CD4-positive, alpha-beta T cell treated with Interleukin-10 for 1 hour (primary cell): ENCODE data around the gene MYO5B.
A peak's percentile ranks its signal among the peaks of the same experiment; 100 is the strongest.

ENCODE experiments used
- DNase-seq: peaks from one replicate; pipeline ENCODE4 v3.0.0-alpha.2; 2020

The MYO5B gene

GRCh38 chr18:49961271-49961670, 233.7 kb downstream of the MYO5B start:
- no peak for DNase-seq

GRCh38 chr18:49960376-49960775, 234.6 kb downstream of the MYO5B start:
- no peak for DNase-seq

GRCh38 chr18:49959176-49959575, 235.8 kb downstream of the MYO5B start:
- DNase-seq = no peak

- no peak for DNase-seq
Observed at GRCh38 chr18:49955263-49955662, 239.7 kb downstream of the MYO5B start.

- no peak for DNase-seq
Observed at GRCh38 chr18:49953391-49953790, 241.6 kb downstream of the MYO5B start.

DNA sequence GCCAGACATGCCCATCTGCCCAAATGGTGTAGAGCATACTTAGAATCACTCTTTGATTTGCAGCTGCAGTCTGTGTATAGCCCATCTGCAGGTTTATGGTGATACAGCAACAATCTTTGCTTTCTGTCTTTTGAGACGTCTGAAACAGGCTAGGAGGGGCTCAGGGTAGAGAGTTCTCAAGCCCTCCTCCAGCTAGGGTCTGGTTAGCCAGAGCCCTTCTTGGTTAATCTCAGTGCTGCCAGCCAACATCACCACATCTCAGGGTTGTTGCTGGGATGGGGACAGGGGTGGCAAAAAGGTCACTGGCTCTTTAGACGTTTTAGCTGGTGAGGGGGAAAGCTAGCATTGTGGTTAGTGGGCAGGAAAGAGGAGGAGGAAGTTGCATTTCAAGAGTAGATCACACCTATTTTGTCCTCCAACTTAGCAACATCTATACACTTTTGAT, 245.0 kb downstream of the MYO5B start:
- DNase-seq = peak; percentile 14

DNA sequence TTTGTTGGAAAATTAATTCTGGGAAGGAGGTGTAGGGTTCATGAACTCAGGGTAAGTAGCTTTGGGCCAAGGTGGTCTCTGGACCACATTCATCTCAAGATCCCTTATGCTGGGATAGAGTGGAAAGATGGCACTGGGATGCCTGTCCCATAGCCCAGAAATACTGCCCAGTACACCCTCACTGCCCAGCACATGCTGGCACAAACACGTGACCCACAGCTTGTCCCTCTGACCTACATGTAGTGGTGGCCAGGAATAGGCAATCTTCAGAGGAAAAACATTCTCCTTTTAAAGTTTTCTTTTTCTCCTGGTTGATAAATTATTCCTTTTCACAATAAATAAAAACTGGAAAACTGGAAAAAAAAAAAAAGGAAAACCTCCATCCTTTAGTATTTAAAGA, 246.0 kb downstream of the MYO5B start:
- no peak for DNase-seq

DNA sequence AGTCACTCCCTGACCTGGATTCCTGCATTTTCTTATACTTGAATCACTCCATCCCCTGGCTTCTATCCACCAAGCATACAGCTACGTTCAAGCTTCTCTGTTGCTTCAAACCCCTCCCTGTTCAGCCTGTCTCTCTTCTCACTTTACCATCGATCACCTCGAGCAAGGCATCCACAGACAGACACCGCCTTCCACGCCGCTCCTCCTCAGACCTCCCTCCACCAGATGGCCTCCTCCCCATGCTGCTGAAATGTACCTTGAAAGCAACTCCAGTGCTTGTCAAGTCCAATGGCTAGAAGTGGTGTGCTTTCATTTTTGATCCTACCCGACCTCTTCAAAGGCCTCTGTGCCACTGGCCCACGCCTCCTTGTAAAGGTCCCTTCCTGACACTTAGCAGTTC, 250.3 kb downstream of the MYO5B start:
- DNase-seq = peak; percentile 18

DNA sequence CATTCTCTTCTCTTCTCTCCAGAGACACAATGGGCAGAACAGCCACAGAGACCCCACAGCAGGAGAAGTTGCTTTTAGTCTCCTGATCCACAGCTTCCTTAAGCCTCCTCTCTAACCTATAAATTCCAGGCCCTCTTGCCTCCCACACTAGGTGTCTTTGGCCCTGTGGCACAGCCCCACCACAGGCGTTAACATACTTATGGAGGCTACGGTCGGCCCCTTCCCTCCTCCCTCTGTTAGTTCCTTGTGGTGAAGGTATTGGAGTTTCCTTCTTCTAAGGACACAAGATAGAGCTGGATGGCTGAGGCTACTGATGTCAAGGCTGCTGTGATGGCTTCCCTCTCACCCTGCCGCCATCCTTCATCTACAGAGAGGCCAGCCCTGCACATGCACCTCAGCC, 258.1 kb downstream of the MYO5B start:
- DNase-seq = no peak

GRCh38 chr18:49935215-49935614, 259.7 kb downstream of the MYO5B start:
- DNase-seq = no peak

DNA sequence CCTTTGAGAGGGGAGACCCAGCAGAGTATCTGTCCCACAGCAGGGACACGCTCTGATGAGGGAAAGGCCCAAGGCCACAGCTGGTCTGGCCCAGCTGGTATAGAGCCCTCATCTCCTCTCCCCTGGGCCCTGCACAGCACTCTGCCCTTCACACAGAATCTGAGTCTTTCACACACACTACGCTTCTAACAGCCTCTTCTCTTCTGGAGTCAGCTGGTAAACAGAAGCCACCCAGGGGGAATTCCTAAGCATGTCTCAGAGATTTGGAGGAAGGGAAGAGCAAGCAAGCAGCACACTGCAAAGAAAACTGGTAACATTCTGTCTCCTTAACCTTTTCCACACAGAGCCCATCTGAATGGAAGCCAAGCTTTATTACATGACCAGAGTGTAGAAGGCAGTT, 260.5 kb downstream of the MYO5B start:
- DNase-seq = no peak

DNA sequence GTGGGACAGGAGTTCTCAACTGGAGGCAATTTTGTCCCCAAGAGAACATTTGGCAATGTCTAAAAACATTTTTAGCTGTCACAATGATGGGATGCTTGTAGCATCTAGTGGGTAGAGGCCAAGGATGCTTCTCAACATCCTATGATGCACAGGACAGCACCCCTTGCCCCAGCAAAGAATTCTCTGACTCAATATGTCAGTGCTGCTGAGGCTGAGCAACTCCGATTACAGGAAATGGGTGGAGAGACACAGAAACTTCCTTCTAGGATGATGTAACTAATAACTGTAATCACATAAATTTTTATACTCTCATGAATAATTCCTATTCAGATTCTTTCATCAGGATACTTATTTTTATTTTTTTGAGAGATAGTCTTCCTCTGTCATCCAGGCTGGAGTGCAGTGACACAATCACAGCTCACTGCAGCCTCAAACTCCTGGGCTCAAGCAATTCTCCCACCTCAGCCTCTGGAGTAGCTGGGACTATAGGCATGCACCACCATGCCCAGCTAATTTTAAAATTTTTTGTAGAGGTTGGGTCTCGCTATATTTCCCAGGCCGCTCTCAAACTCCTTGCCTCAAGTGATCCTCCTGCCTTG, 261.3 kb downstream of the MYO5B start:
- DNase-seq = no peak

- no peak for DNase-seq
Observed at GRCh38 chr18:49931760-49932159, 263.2 kb downstream of the MYO5B start.

- no peak for DNase-seq
Observed at GRCh38 chr18:49931179-49931578, 263.8 kb downstream of the MYO5B start.

DNA sequence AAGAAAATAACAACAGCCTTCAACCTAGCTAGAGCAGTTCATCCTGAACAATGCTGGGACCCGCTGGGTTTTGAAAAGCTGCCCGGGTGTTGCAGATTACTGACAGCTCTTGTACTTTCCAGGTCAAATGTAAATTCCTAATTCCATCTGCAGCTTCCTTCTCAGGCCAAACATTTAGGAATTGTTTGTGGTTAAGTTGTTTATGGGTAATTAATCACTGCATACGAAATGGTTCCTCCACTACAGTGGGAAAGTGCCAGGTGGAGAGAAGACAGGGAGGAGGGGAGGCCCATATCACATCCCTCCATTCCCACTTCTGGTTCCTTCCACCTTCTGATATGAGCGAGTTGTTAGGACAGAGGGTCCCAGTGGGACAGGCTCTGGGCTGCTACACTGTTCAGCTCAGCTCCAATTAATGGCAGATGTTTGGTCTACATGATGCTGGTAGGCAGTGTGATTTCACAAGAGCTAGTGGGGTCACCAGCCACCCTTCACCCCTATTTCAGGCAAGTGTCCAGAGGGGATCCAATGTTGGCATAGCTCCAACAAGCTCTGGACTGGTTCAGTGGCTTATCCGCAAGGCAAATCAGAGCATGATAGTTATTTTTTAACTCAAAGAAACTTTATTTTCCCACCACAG, 268.7 kb downstream of the MYO5B start:
- no peak for DNase-seq

- no peak for DNase-seq
Observed at GRCh38 chr18:49924293-49924983, 270.5 kb downstream of the MYO5B start.

- no peak for DNase-seq
Observed at GRCh38 chr18:49922228-49922627, 272.7 kb downstream of the MYO5B start.

DNA sequence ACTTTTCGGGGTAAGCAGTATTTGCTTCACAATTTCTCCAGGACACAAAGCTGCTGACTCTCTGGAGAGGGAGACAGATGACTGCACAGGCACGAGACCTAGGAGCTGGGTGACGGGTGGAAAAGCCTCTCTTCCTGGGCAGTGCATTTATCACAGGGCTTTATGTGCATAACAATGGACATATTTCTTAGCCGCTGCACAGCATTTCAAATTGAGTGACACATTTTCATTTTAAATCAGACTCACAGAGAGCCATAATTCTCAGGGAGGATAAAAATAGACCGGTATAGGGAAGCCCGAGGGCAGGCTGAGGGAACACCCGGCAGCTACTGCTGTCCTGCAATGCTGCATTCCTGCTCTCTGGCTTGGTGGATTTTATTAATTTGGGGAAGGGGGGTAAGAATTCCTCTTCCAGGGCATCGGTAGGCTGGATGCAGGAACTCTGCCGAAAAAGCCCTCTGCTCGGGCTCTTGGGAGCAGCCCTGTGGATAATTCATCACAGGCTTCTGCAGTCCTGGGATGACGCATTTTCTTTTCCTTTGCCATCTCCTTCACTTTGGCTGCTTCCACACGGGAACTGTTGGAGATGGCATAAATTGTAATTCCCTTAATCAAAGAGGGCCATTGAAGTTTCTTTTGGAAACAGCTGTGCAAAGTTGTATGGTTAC, 273.5 kb downstream of the MYO5B start:
- DNase-seq = no peak

DNA sequence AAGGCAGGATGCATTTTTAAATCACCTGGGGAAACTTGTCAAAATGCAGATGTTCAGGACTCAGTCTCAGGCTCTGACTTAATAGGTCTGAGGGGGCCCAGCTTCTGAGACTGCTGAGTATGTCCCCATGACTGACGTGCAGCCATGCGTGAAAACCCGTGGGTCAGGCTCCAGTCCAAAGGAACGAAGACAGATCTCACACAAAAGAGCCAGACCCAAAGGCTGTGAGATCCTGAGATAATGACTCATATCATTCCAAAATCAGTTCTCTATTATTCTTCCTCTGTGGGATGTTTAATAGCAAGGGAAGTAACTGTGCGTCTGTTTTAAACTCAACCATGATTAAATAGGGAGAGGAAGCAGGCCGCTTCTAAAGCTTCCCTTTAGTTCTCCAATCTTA, 274.2 kb downstream of the MYO5B start:
- DNase-seq = no peak

GRCh38 chr18:49917742-49918141, 277.2 kb downstream of the MYO5B start:
- DNase-seq = no peak

- DNase-seq = no peak
Observed at GRCh38 chr18:49915352-49915751, 279.6 kb downstream of the MYO5B start.

GRCh38 chr18:49913221-49913620, 281.7 kb downstream of the MYO5B start:
- DNase-seq = no peak

GRCh38 chr18:49911427-49911826, 283.5 kb downstream of the MYO5B start:
- DNase-seq = no peak

GRCh38 chr18:49910986-49911385, 284.0 kb downstream of the MYO5B start:
- DNase-seq = no peak
